Mesendoderm (in vitro differentiated cells): Measurements from ENCODE around the gene RNF144B.

Experiments
- DNase-seq: peaks from one replicate; pipeline ENCODE4 v3.0.0; 2013
- H2AK5ac ChIP-seq: 2 replicates; pipeline ENCODE4 v1.6.1; 2013; ENCODE audit warnings: low read length, inconsistent platforms
- H2BK120ac ChIP-seq: 2 replicates; pipeline ENCODE4 v1.6.1; 2013; ENCODE audit warnings: low read depth, mild to moderate bottlenecking, low read length, moderate library complexity, mixed read lengths
- H2BK15ac ChIP-seq: replicated peaks from 2 replicates; pipeline ENCODE4 v1.6.1; 2013; ENCODE audit warnings: low read depth, mild to moderate bottlenecking, moderate library complexity
- H2BK5ac ChIP-seq: 2 replicates; pipeline ENCODE4 v1.6.1; 2013; ENCODE audit warnings: low read length, inconsistent platforms
- H3K18ac ChIP-seq: 2 replicates; pipeline ENCODE4 v1.6.1; 2013; ENCODE audit warnings: mild to moderate bottlenecking, low read length, mixed read lengths
- H3K23ac ChIP-seq: one replicate; pipeline ENCODE4 v1.6.1; 2013; ENCODE audit warnings: low read length
- H3K27ac ChIP-seq: 2 replicates; pipeline ENCODE4 v1.5.1; 2013; ENCODE audit warnings: low read depth, mild to moderate bottlenecking, inconsistent platforms, low read length, moderate library complexity
- H3K27me3 ChIP-seq: 2 replicates; pipeline ENCODE4 v1.6.1; 2013; ENCODE audit warnings: low read length, control low read depth, mild to moderate bottlenecking, inconsistent platforms; ENCODE audit not compliant: insufficient read depth, poor library complexity
- H3K36me3 ChIP-seq: 2 replicates; pipeline ENCODE4 v1.6.1; 2013; ENCODE audit warnings: low read length, inconsistent platforms; ENCODE audit not compliant: control insufficient read depth, insufficient read depth
- H3K4ac ChIP-seq: one replicate; pipeline ENCODE4 v1.6.1; 2013; ENCODE audit warnings: low read depth, mild to moderate bottlenecking, low read length, moderate library complexity
- H3K4me1 ChIP-seq: 2 replicates; pipeline ENCODE4 v1.6.1; 2013; ENCODE audit warnings: low read depth, low read length, inconsistent platforms; ENCODE audit not compliant: control insufficient read depth
- H3K4me2 ChIP-seq: 2 replicates; pipeline ENCODE4 v1.6.1; 2013; ENCODE audit warnings: low read length
- H3K4me3 ChIP-seq: 2 replicates; pipeline ENCODE4 v1.5.1; 2013; ENCODE audit warnings: mild to moderate bottlenecking, low read length
- H3K56ac ChIP-seq: one replicate; pipeline ENCODE4 v1.6.1; 2013; ENCODE audit warnings: low read length
- H3K79me1 ChIP-seq: 2 replicates; pipeline ENCODE4 v1.6.1; 2013; ENCODE audit warnings: low read length, inconsistent platforms
- H3K79me2 ChIP-seq: 2 replicates; pipeline ENCODE4 v1.6.1; 2013; ENCODE audit warnings: mild to moderate bottlenecking, low read length; ENCODE audit not compliant: control insufficient read depth, insufficient read depth
- H3K9ac ChIP-seq: 2 replicates; pipeline ENCODE4 v1.6.1; 2013; ENCODE audit warnings: low read length, inconsistent platforms
- H4K5ac ChIP-seq: one replicate; pipeline ENCODE4 v1.6.1; 2013; ENCODE audit warnings: low read length
- H4K8ac ChIP-seq: one replicate; pipeline ENCODE4 v1.6.1; 2013; ENCODE audit warnings: low read depth, mild to moderate bottlenecking, control low read depth, low read length, moderate library complexity
- WGBS: extraction: QIAGEN DNeasy Blood & Tissue Kit; methylation state at CpG from one replicate; pipeline ENCODE4 v1.1.7; 2013; ENCODE audit warnings: low lambda C conversion rate, missing lambda C conversion rate; ENCODE audit not compliant: insufficient coverage; ENCODE audit errors: extremely low coverage; 5-methylcytosine and 5-hydroxymethylcytosine counted together

The RNF144B gene

DNA sequence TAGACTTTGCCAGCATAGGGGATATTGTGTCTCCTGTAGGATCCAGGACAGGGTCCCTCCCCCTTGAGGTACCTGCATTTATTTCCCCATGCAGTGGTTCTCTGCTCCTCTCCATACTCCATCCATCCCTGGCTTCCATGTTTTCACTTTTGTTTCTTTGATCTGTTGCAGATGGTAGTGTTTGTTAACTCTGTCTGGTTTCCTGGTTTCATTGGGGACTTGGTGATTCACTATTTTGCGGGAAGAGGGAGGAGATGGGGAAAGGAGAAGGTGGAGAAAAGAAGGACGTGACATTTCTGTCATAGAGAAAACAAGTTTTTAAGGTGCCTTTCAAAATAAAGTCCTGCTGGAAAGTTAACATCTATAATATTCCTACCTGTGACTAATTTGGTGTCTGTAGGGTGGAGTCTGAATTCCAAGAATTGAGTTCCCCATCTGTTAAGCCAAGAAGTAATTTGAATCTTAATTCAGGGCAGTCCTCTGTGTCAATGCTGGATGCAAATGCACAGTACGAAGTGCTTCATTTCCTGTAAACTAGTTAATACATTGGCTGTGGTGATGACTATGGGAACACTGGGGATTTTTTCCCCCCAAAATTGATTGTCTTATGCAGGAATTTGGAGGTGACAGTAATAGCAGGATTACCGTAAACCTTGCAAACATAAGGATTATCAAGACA is 6.9 kb upstream of the RNF144B start:
- no peaks in the 10 kb centered on the region for H3K79me2 ChIP-seq
- H2BK5ac ChIP-seq: no peak overlapping the region
- no peak for DNase-seq
- H3K4me2 ChIP-seq: no peak overlapping the region
- H3K4ac ChIP-seq: no peak overlapping the region
- no peak overlapping the region for H4K8ac ChIP-seq
- no peak overlapping the region for H2AK5ac ChIP-seq
- H3K27ac ChIP-seq: no peak overlapping the region
- no peak overlapping the region for H4K5ac ChIP-seq
- no peak overlapping the region for H3K56ac ChIP-seq
- no peak overlapping the region for H3K9ac ChIP-seq
- H3K4me3 ChIP-seq: no peak overlapping the region
- no peak overlapping the region for H3K18ac ChIP-seq
- no peaks in the 10 kb centered on the region for H3K27me3 ChIP-seq
- no peaks in the 10 kb centered on the region for H3K79me1 ChIP-seq
- H3K36me3 ChIP-seq: no peaks in the 10 kb centered on the region
- H3K23ac ChIP-seq: no peak overlapping the region
- H3K4me1 ChIP-seq: no peaks in the 10 kb centered on the region
- WGBS: no CpG with 5 or more reads among the region's 4 CpGs
- H2BK120ac ChIP-seq: no peak overlapping the region
- no peak overlapping the region for H2BK15ac ChIP-seq

DNA sequence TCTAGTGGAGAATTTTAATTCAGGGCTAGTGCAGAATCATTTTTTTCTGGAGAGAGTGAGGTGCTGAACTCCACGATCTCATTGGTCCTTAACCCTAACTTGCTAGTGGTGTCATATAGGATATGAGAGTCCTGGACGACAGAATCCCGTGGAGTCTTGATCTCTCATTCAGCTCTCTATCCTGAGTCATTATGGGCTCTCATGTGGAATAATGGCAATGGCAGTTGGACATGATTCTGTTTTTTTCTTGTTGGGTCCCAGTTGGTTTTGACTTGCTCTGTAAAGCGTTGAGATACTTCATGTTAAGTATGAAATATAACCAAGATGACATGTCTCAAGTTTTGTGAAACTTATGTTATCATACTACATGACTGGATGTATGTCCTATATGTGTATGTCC is 6.3 kb upstream of the RNF144B start:
- WGBS: no CpG with 5 or more reads among the region's 4 CpGs
- no peak overlapping the region for H2AK5ac ChIP-seq

GRCh38 chr6:18383441-18383840 is 3.7 kb upstream of the RNF144B start:
- DNase-seq: no peak
- Histone ChIP-seq H3K56ac (no peak overlapping the region), H3K4me3 (no peak overlapping the region), H3K18ac (no peak overlapping the region), H3K79me2 (no peaks in the 10 kb centered on the region), H2BK120ac (no peak overlapping the region), H3K23ac (no peak overlapping the region), H2BK5ac (no peak overlapping the region), H4K5ac (no peak overlapping the region), H3K4ac (no peak overlapping the region), H3K79me1 (no peaks in the 10 kb centered on the region), H3K27ac (no peak overlapping the region), H4K8ac (no peak overlapping the region), H2BK15ac (no peak overlapping the region), H3K4me1 (no peaks in the 10 kb centered on the region), H3K4me2 (no peak overlapping the region), H3K36me3 (no peaks in the 10 kb centered on the region), H3K9ac (no peak overlapping the region), H3K27me3 (no peaks in the 10 kb centered on the region), H2AK5ac (no peak overlapping the region)
- WGBS: no CpG with 5 or more reads among the region's 2 CpGs

More for the DNA sequence above, 6.3 kb upstream of the RNF144B start:
- Histone ChIP-seq H4K8ac (no peak overlapping the region), H2BK15ac (no peak overlapping the region), H3K79me1 (no peaks in the 10 kb centered on the region), H3K4me2 (no peak overlapping the region), H2BK120ac (no peak overlapping the region), H3K23ac (no peak overlapping the region), H3K4me1 (no peaks in the 10 kb centered on the region), H2BK5ac (no peak overlapping the region), H3K27me3 (no peaks in the 10 kb centered on the region), H3K18ac (no peak overlapping the region), H3K4me3 (no peak overlapping the region), H3K56ac (no peak overlapping the region), H3K79me2 (no peaks in the 10 kb centered on the region), H3K9ac (no peak overlapping the region), H3K4ac (no peak overlapping the region), H3K36me3 (no peaks in the 10 kb centered on the region), H4K5ac (no peak overlapping the region), H3K27ac (no peak overlapping the region)
- no peak for DNase-seq

DNA sequence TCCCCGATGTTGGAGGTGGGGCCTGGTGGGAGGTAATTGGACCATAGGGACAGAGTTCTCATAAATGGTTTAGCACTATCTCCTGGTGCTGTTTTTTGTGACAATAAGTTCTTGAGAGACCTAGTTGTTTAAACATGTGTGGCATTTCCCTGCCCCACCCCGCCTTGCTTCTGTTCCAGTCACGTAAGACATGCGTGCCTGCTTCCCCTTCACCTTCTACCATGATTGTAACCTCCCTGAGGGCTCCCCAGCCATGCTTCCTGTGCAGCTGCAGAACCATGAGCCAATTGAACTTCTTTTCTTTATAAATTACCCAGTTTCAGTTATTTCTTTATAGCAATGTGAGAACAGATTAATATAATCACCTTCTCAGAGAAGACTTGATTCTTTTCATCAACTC is 2.5 kb upstream of the RNF144B start:
- Histone ChIP-seq H2AK5ac (no peak overlapping the region), H3K18ac (no peak overlapping the region), H4K8ac (no peak overlapping the region), H3K4me2 (no peak overlapping the region), H3K9ac (no peak overlapping the region), H3K56ac (no peak overlapping the region), H3K79me2 (no peaks in the 10 kb centered on the region), H3K4ac (no peak overlapping the region), H2BK15ac (no peak overlapping the region), H3K23ac (no peak overlapping the region), H2BK120ac (no peak overlapping the region), H3K27me3 (no peaks in the 10 kb centered on the region), H3K4me3 (no peak overlapping the region), H3K36me3 (no peaks in the 10 kb centered on the region), H2BK5ac (no peak overlapping the region), H3K27ac (no peak overlapping the region), H3K79me1 (no peaks in the 10 kb centered on the region), H3K4me1 (no peaks in the 10 kb centered on the region), H4K5ac (no peak overlapping the region)
- no CpG with 5 or more reads among the region's 4 CpGs for WGBS
- no peak for DNase-seq

GRCh38 chr6:18386298-18386976 is 713 bp upstream of the RNF144B start:
- Histone ChIP-seq H3K27ac (no peak overlapping the region), H3K79me2 (no peaks in the 10 kb centered on the region), H2BK5ac (no peak overlapping the region), H4K5ac (no peak overlapping the region), H3K79me1 (no peaks in the 10 kb centered on the region), H3K27me3 (no peaks in the 10 kb centered on the region), H3K4me3 (no peak overlapping the region), H3K56ac (no peak overlapping the region), H3K36me3 (no peaks in the 10 kb centered on the region), H2AK5ac (no peak overlapping the region), H3K23ac (no peak overlapping the region), H2BK15ac (no peak overlapping the region), H3K4me1 (no peaks in the 10 kb centered on the region), H3K18ac (no peak overlapping the region), H2BK120ac (no peak overlapping the region), H3K4ac (no peak overlapping the region), H3K9ac (no peak overlapping the region), H4K8ac (no peak overlapping the region), H3K4me2 (no peak overlapping the region)
- peak; percentile 39 for DNase-seq
- WGBS: no CpG with 5 or more reads among the region's 6 CpGs
